Germinal center (tissue), 1 donor: Measurements from ENCODE around the gene GGA2.
"Not testable (repeated sequence)": the region's sequence is repeated elsewhere in the genome, so short reads cannot be mapped to it uniquely, and the experiment has no call there.

Source experiments
- DNase-seq: peaks from one replicate; pipeline ENCODE4 v3.0.0; 2012; ENCODE audit warnings: mixed read lengths, low spot score

The GGA2 gene

GRCh38 chr16:23466162-23466885 lies 44.0 kb downstream of the GGA2 start:
- no peak for DNase-seq

GRCh38 chr16:23465179-23465578 lies 45.1 kb downstream of the GGA2 start:
- no peak for DNase-seq

- DNase-seq = no peak
Observed at GRCh38 chr16:23464196-23464595, 46.1 kb downstream of the GGA2 start.

GRCh38 chr16:23462994-23463393 lies 47.3 kb downstream of the GGA2 start:
- DNase-seq = not testable (repeated sequence)

- DNase-seq = no peak
Observed at GRCh38 chr16:23453338-23454052, 56.8 kb downstream of the GGA2 start.

- peak; percentile 74 for DNase-seq
Observed at GRCh38 chr16:23452572-23453337, 57.5 kb downstream of the GGA2 start, which contains the start of gene COG7. TSS of gene COG7 (minus strand) at chr16:23453189. CDS start at chr16:23452994, 195 bp downstream.

- no peak for DNase-seq
Observed at GRCh38 chr16:23452221-23452571, 58.1 kb downstream of the GGA2 start.

GRCh38 chr16:23448392-23448791 lies 61.9 kb downstream of the GGA2 start:
- DNase-seq = no peak

- not testable (repeated sequence) for DNase-seq
Observed at GRCh38 chr16:23437542-23437941, 72.8 kb downstream of the GGA2 start.

GRCh38 chr16:23436951-23437350 lies 73.3 kb downstream of the GGA2 start:
- no peak for DNase-seq

- peak; percentile 80 for DNase-seq
Observed at GRCh38 chr16:23435500-23435899, 74.8 kb downstream of the GGA2 start.

GRCh38 chr16:23434380-23434779 lies 75.9 kb downstream of the GGA2 start:
- peak; percentile 73 for DNase-seq

- no peak for DNase-seq
Observed at GRCh38 chr16:23433261-23433920, 76.9 kb downstream of the GGA2 start.

GRCh38 chr16:23432176-23433128 lies 77.8 kb downstream of the GGA2 start:
- DNase-seq = no peak

GRCh38 chr16:23428351-23428750 lies 81.9 kb downstream of the GGA2 start:
- DNase-seq = no peak

GRCh38 chr16:23424292-23424958 lies 85.9 kb downstream of the GGA2 start:
- DNase-seq = no peak

GRCh38 chr16:23423496-23424049 lies 86.7 kb downstream of the GGA2 start:
- no peak for DNase-seq

- DNase-seq = no peak
Observed at GRCh38 chr16:23420011-23420410, 90.3 kb downstream of the GGA2 start.

- DNase-seq = no peak
Observed at GRCh38 chr16:23416816-23417215, 93.5 kb downstream of the GGA2 start.

GRCh38 chr16:23414731-23415130 lies 95.6 kb downstream of the GGA2 start:
- no peak for DNase-seq
